H1 (cell line): ENCODE results near the gene LRG1. TPM values are rescaled to one million over a fixed set of nuclear protein-coding genes. Genes with fewer than 3 reads are reported as not detected.
A peak's percentile ranks its signal among the peaks of the same experiment; 100 is the strongest.

Source experiments
- CTCF ChIA-PET: fragments of 300-600 bp; sonication (Branson Sonifier 250); formaldehyde crosslinking; loops from one replicate; lab custom pipeline; 2021; ENCODE audit not compliant: partially characterized antibody; lab: Charles Lee
- POLR2A ChIA-PET: fragments of 300-600 bp; sonication (Branson Sonifier 250); formaldehyde crosslinking; loops from one replicate; lab custom pipeline; 2021; ENCODE audit warnings: inconsistent platforms; ENCODE audit not compliant: partially characterized antibody; lab: Charles Lee
- DNase-seq, 2 experiments: peaks; one replicate each; pipeline versions ENCODE4 v3.0.0 to v3.0.0-alpha.2; 2010 to 2022; ENCODE audit warnings: low spot score in 2 of 2, low read depth in 1 of 2, mixed read lengths in 1 of 2
- FAIRE-seq: peaks from 2 replicates; lab custom pipeline; 2011; peaks lifted over from hg19 to GRCh38; lab: Jason Lieb, UNC
- H2AFZ ChIP-seq: 2 replicates; pipeline ENCODE4 v1.8.1; 2012; ENCODE audit warnings: low read length, inconsistent platforms
- H2AK5ac ChIP-seq: 2 replicates; pipeline ENCODE4 v1.6.1; 2013; ENCODE audit warnings: low read depth, low read length
- H2BK120ac ChIP-seq: replicated peaks from 2 replicates; pipeline ENCODE3; 2013; ENCODE audit warnings: low read depth, low read length, inconsistent platforms
- H2BK12ac ChIP-seq: 2 replicates; pipeline ENCODE4 v1.6.1; 2013; ENCODE audit warnings: low read depth, low read length
- H2BK15ac ChIP-seq: 2 replicates; pipeline ENCODE4 v1.6.1; 2013; ENCODE audit warnings: low read length
- H2BK20ac ChIP-seq: 2 replicates; pipeline ENCODE4 v1.6.1; 2013; ENCODE audit warnings: low read length
- H2BK5ac ChIP-seq: 2 replicates; pipeline ENCODE4 v1.6.1; 2013; ENCODE audit warnings: low read depth, low read length
- H3K14ac ChIP-seq: 2 replicates; pipeline ENCODE4 v1.6.1; 2013; ENCODE audit warnings: inconsistent platforms; ENCODE audit not compliant: insufficient read length
- H3K18ac ChIP-seq: 2 replicates; pipeline ENCODE4 v1.6.1; 2013; ENCODE audit warnings: low read length; ENCODE audit errors: extremely low read depth
- H3K23ac ChIP-seq: 2 replicates; pipeline ENCODE4 v1.6.1; 2013; ENCODE audit warnings: inconsistent platforms; ENCODE audit not compliant: insufficient read length
- H3K23me2 ChIP-seq: 2 replicates; pipeline ENCODE4 v1.6.1; 2013; ENCODE audit warnings: low read depth, low read length
- H3K27ac ChIP-seq: 2 replicates; pipeline ENCODE4 v1.6.1; 2011; ENCODE audit warnings: low read depth, low read length, inconsistent platforms
- H3K27me3 ChIP-seq, 4 experiments: replicated peaks in 1 of 4; 1 replicate in 1 of 4; 2 replicates in 3 of 4; pipeline versions ENCODE4 v1.6.1 to v1.8.1; 2011 to 2013; ENCODE audit warnings: low read length in 3 of 4, mild to moderate bottlenecking in 3 of 4, inconsistent platforms in 2 of 4, mixed read lengths in 2 of 4, moderate library complexity in 1 of 4; ENCODE audit not compliant: control insufficient read depth in 3 of 4, insufficient read depth in 3 of 4; ENCODE audit errors: extremely low read depth in 1 of 4
- H3K36me3 ChIP-seq, 4 experiments: 2 replicates each; pipeline versions ENCODE4 v1.6.1 to v1.8.1; 2011 to 2013; ENCODE audit warnings: mild to moderate bottlenecking in 4 of 4, low read length in 3 of 4, moderate library complexity in 2 of 4, control low read depth in 1 of 4, inconsistent platforms in 1 of 4; ENCODE audit not compliant: insufficient read depth in 4 of 4, control insufficient read depth in 2 of 4
- H3K4ac ChIP-seq: replicated peaks from 2 replicates; pipeline ENCODE3; 2013; ENCODE audit warnings: low read length, low read depth, mixed read lengths, inconsistent platforms; ENCODE audit not compliant: insufficient read length
- H3K4me1 ChIP-seq, 4 experiments: replicated peaks in 1 of 4; 1 replicate in 1 of 4; 2 replicates in 3 of 4; pipeline versions ENCODE4 v1.6.1 to v1.8.1; 2011 to 2013; ENCODE audit warnings: low read length in 3 of 4, inconsistent platforms in 2 of 4, mixed read lengths in 1 of 4; ENCODE audit not compliant: insufficient read depth in 4 of 4, control insufficient read depth in 3 of 4
- H3K4me2 ChIP-seq, 2 experiments: 2 replicates each; pipeline versions ENCODE4 v1.6.1 to v1.8.1; 2011 to 2013; ENCODE audit warnings: low read depth in 2 of 2, low read length in 2 of 2, control low read depth in 1 of 2, inconsistent platforms in 1 of 2, mild to moderate bottlenecking in 1 of 2; ENCODE audit not compliant: insufficient read depth in 1 of 2
- H3K4me3 ChIP-seq, 4 experiments: fragments of 200-600, 300-600 bp in 1 of 4; sonication (generic), shearing (Covaris generic), sonication (Bioruptor Twin) in 1 of 4; 2 replicates each; pipeline versions ENCODE4 v1.5.1 to v1.8.1; 2011 to 2016; ENCODE audit warnings: low read length in 4 of 4, low read depth in 3 of 4, control low read depth in 2 of 4, inconsistent platforms in 2 of 4, mild to moderate bottlenecking in 2 of 4, mixed read lengths in 1 of 4, moderate library complexity in 1 of 4; ENCODE audit not compliant: insufficient read depth in 2 of 4; ENCODE audit errors: extremely low read depth in 1 of 4
- H3K56ac ChIP-seq: replicated peaks from 2 replicates; pipeline ENCODE3; 2013; ENCODE audit warnings: low read depth, mild to moderate bottlenecking, mixed read lengths, low read length, inconsistent platforms; ENCODE audit not compliant: insufficient read length
- H3K79me1 ChIP-seq: 2 replicates; pipeline ENCODE4 v1.6.1; 2013; ENCODE audit warnings: low read depth, low read length, control low read depth
- H3K79me2 ChIP-seq, 2 experiments: 2 replicates each; pipeline versions ENCODE4 v1.6.1 to v1.8.1; 2012 to 2013; ENCODE audit warnings: low read length in 2 of 2, mild to moderate bottlenecking in 2 of 2, inconsistent platforms in 1 of 2; ENCODE audit not compliant: insufficient read depth in 2 of 2, control insufficient read depth in 1 of 2
- H3K9ac ChIP-seq, 4 experiments: replicated peaks in 1 of 4; 1 replicate in 1 of 4; 2 replicates in 3 of 4; pipeline versions ENCODE4 v1.6.1 to v1.8.1; 2011 to 2013; ENCODE audit warnings: low read depth in 3 of 4, low read length in 3 of 4, control low read depth in 2 of 4, mild to moderate bottlenecking in 2 of 4, moderate library complexity in 2 of 4, inconsistent platforms in 1 of 4; ENCODE audit errors: extremely low read depth in 1 of 4
- H3K9me3 ChIP-seq, 2 experiments: 2 replicates each; pipeline versions ENCODE4 v1.6.1 to v1.8.1; 2012 to 2013; ENCODE audit warnings: mild to moderate bottlenecking in 2 of 2, moderate library complexity in 2 of 2, control low read depth in 1 of 2, inconsistent platforms in 1 of 2, low read depth in 1 of 2, low read length in 1 of 2, mixed read lengths in 1 of 2; ENCODE audit not compliant: insufficient read depth in 2 of 2
- H4K20me1 ChIP-seq, 2 experiments: replicated peaks in 1 of 2; 2 replicates each; pipeline versions ENCODE3 to v1.8.1; 2011 to 2013; ENCODE audit warnings: inconsistent platforms in 2 of 2, low read length in 2 of 2, mild to moderate bottlenecking in 1 of 2; ENCODE audit not compliant: insufficient read depth in 2 of 2, control insufficient read depth in 1 of 2
- H4K5ac ChIP-seq: 2 replicates; pipeline ENCODE4 v1.6.1; 2013; ENCODE audit warnings: low read length, low read depth, mixed read lengths, inconsistent platforms; ENCODE audit not compliant: insufficient read length
- H4K8ac ChIP-seq: 2 replicates; pipeline ENCODE4 v1.8.0; 2013; ENCODE audit warnings: mild to moderate bottlenecking, moderate library complexity, low read length, inconsistent platforms; ENCODE audit not compliant: insufficient read depth; ENCODE audit errors: extremely low read depth
- H4K91ac ChIP-seq: replicated peaks from 2 replicates; pipeline ENCODE3; 2013; ENCODE audit warnings: low read length, mixed read lengths, inconsistent platforms; ENCODE audit not compliant: insufficient read length
- CTCF ChIP-seq, 3 experiments: IDR thresholded peaks; 1 replicate in 2 of 3; 2 replicates in 1 of 3; pipeline versions ENCODE4 v1.5.1 to v1.6.1; 2011; ENCODE audit warnings: low read length in 3 of 3, mild to moderate bottlenecking in 3 of 3, inconsistent platforms in 2 of 3, low read depth in 1 of 3, moderate library complexity in 1 of 3; ENCODE audit not compliant: insufficient read depth in 1 of 3; ENCODE audit errors: control extremely low read depth in 1 of 3
- KDM1A ChIP-seq: fragments of 200-600, 300-600 bp; sonication (generic); IDR thresholded peaks from 2 replicates; pipeline ENCODE4 v1.7.1; 2016; ENCODE audit warnings: mild to moderate bottlenecking, low read length, borderline replicate concordance
- NRF1 ChIP-seq: IDR thresholded peaks from 2 replicates; pipeline ENCODE4 v1.6.1; 2011; ENCODE audit warnings: mild to moderate bottlenecking, low read depth, low read length, improper control_type of control experiment
- RAD21 ChIP-seq, 2 experiments: IDR thresholded peaks in 1 of 2; conservative IDR thresholded peaks in 1 of 2; 2 replicates each; pipeline ENCODE4 v1.6.1; 2011; ENCODE audit warnings: low read depth in 2 of 2, low read length in 2 of 2, improper control_type of control experiment in 1 of 2, inconsistent platforms in 1 of 2, mild to moderate bottlenecking in 1 of 2, moderate library complexity in 1 of 2
- SIN3A ChIP-seq, 2 experiments: IDR thresholded peaks in 1 of 2; conservative IDR thresholded peaks in 1 of 2; 2 replicates each; pipeline ENCODE4 v1.6.1; 2011 to 2012; ENCODE audit warnings: low read length in 2 of 2, improper control_type of control experiment in 1 of 2, low read depth in 1 of 2, mild to moderate bottlenecking in 1 of 2
- USF2 ChIP-seq: IDR thresholded peaks from 2 replicates; pipeline ENCODE4 v1.6.1; 2011; ENCODE audit warnings: low read length, improper control_type of control experiment
- ZNF274 ChIP-seq: IDR thresholded peaks from 2 replicates; pipeline ENCODE4 v1.7.0; 2012; ENCODE audit warnings: low read length, borderline replicate concordance; ENCODE audit errors: extremely low read depth
- WGBS, 2 experiments: shearing (Covaris generic) in 1 of 2; methylation state at CpG; one replicate each; pipeline versions ENCODE4 v1.1.6 to v1.1.7; 2013 to 2015; ENCODE audit warnings: low lambda C conversion rate in 2 of 2, mixed read lengths in 2 of 2, inconsistent platforms in 1 of 2, low coverage in 1 of 2, missing lambda C conversion rate in 1 of 2; ENCODE audit not compliant: insufficient replicate concordance in 2 of 2, insufficient coverage in 1 of 2, insufficient read length in 1 of 2; ENCODE audit errors: extremely low coverage in 1 of 2, missing lambda C conversion rate in 1 of 2; 5-methylcytosine and 5-hydroxymethylcytosine counted together
- polyA plus RNA-seq, 7 experiments: library from polyadenylated mRNA; depleted of rRNA in 3 of 7; stranded (reverse) in 5 of 7; unstranded in 2 of 7; fragments of >200 nt in 5 of 7; fragments of 200-250 nt in 2 of 7; gene quantifications; 1 replicate in 5 of 7; 2 replicates in 1 of 7; 4 replicates in 1 of 7; pipeline versions ENCODE4 v1.2.1 to v1.2.3, GENCODE V29; 2011 to 2013; ENCODE audit warnings: missing spikeins in 2 of 7, mixed read lengths in 2 of 7
- total RNA-seq: library from RNA; stranded (reverse); fragmentation: NEBNext Ultra II Directional; extraction: Animal tissue kit (Norgen Biotek cat#: 25700); gene quantifications from 2 replicates; pipeline ENCODE4 v1.2.1, GENCODE V29; 2021

LRG1 gene
- total and polyA plus RNA-seq, 2 of the 8 experiments (the other 6 are each of a cell fraction or from before 2014, with no cell fraction given) = 0.48 to 0.79 TPM

- Histone ChIP-seq H2BK12ac (no peak overlapping the region), H2AK5ac (no peak overlapping the region), H3K79me1 (peaks cover 6% of the 10 kb centered on the region), H3K27me3 (no peaks in the 10 kb centered on the region; a peak in 1 of 7 replicates), H3K4ac (no peak overlapping the region), H3K9ac (no peak overlapping the region), H2BK15ac (no peak overlapping the region), H3K36me3 (peaks cover 12 to 69% (median 53%) of the 10 kb centered on the region in 4 experiments), H2BK20ac (no peak overlapping the region), H3K23me2 (peaks cover 10% of the 10 kb centered on the region; the same call in 1 of the 2 replicates), H4K8ac (no peak overlapping the region), H3K27ac (no peak overlapping the region), H4K20me1 (peaks cover 5 to 17% of the 10 kb centered on the region in 2 experiments), H3K79me2 (0 out of 4 replicates have a peak, but pooled peaks cover 0 to 3% of the 10 kb centered on the region in 2 experiments), H4K5ac (no peak overlapping the region), H3K4me3 (no peak overlapping the region), H3K18ac (no peak overlapping the region), H3K4me1 (no peaks in the 10 kb centered on the region), H3K9me3 (no peaks in the 10 kb centered on the region), H3K56ac (no peak overlapping the region), H2BK5ac (no peak overlapping the region), H3K4me2 (no peak overlapping the region), H3K14ac (no peak overlapping the region), H3K23ac (no peak overlapping the region), H2BK120ac (no peak overlapping the region), H4K91ac (no peak overlapping the region), H2AFZ (no peak overlapping the region)
- ChIA-PET POLR2A (interaction anchor here (1.4 to 3.8 kb wide), 3 partner anchors 9 to 21 kb away, joined by 4 to 19 read pairs (median 8); no protein-coding TSS in a partner anchor), CTCF (interaction anchor here (0.7 to 2.7 kb wide), 2 partner anchors 9 to 29 kb away, joined by 4 to 13 read pairs; no protein-coding TSS in a partner anchor)
- DNase-seq (peak in 1 of 2 experiments; percentile 56), FAIRE-seq (no peak)
- WGBS, 2 experiments = 93% methylated on average over 9 of the region's 12 CpGs; no CpG with 5 or more reads in 1 of the 2 experiments
- TF ChIP-seq CTCF (IDR thresholded peaks at IDR 0.05; ENCODE audit: control extremely low read depth in 1 of 3, insufficient read depth in 1 of 3, low read depth in 1 of 3, low read length in 3 of 3) (peak; percentile 38 to 51 (median 46)), KDM1A (peak; percentile 25; the same call in 1 of the 2 replicates), USF2 (no peak), RAD21 (IDR thresholded peaks at IDR 0.05 in 1 of 2, conservative IDR thresholded peaks at IDR 0.05 in 1 of 2; ENCODE audit: low read depth in 2 of 2, low read length in 2 of 2) (peak; percentile 5 to 20; a peak in 1 of 4 replicates), SIN3A (conservative IDR thresholded peaks at IDR 0.05 in 1 of 2, IDR thresholded peaks at IDR 0.05 in 1 of 2; ENCODE audit: low read depth in 1 of 2, low read length in 2 of 2) (no peak), ZNF274 (no peak), NRF1 (no peak)
Measured at GRCh38 chr19:4495471-4495870, 44.4 kb downstream of the LRG1 start.
